HG02885 (cell line): Measurements from ENCODE around the gene CADM1.

ENCODE experiments used
- ATAC-seq: cut with Tn5 transposase; IDR thresholded peaks from one replicate; pipeline ENCODE4 v1.9.1; 2021; ENCODE audit warnings: mild to moderate bottlenecking; ENCODE audit not compliant: unreplicated experiment, poor library complexity

The CADM1 gene

GRCh38 chr11:115169251-115169650, 335.0 kb downstream of the CADM1 start:
- ATAC-seq, result no peak

- ATAC-seq, result no peak
Observed at GRCh38 chr11:115168686-115169085, 335.5 kb downstream of the CADM1 start.

GRCh38 chr11:115168229-115168671, 336.0 kb downstream of the CADM1 start:
- no peak for ATAC-seq

GRCh38 chr11:115167456-115167855, 336.8 kb downstream of the CADM1 start:
- ATAC-seq, result no peak

GRCh38 chr11:115166820-115167219, 337.4 kb downstream of the CADM1 start:
- ATAC-seq, result no peak

- no peak for ATAC-seq
Observed at GRCh38 chr11:115164774-115165173, 339.4 kb downstream of the CADM1 start.

GRCh38 chr11:115162919-115163318, 341.3 kb downstream of the CADM1 start:
- no peak for ATAC-seq

- no peak for ATAC-seq
Observed at GRCh38 chr11:115161876-115162275, 342.3 kb downstream of the CADM1 start.

- no peak for ATAC-seq
Observed at GRCh38 chr11:115159207-115159606, 345.0 kb downstream of the CADM1 start.

GRCh38 chr11:115158053-115158452, 346.2 kb downstream of the CADM1 start:
- ATAC-seq, result no peak

- no peak for ATAC-seq
Observed at GRCh38 chr11:115157247-115157646, 347.0 kb downstream of the CADM1 start.

- no peak for ATAC-seq
Observed at GRCh38 chr11:115155978-115156377, 348.2 kb downstream of the CADM1 start.

- no peak for ATAC-seq
Observed at GRCh38 chr11:115155320-115155719, 348.9 kb downstream of the CADM1 start.

- ATAC-seq, result no peak
Observed at GRCh38 chr11:115154355-115154736, 349.9 kb downstream of the CADM1 start.

GRCh38 chr11:115153731-115154354, 350.4 kb downstream of the CADM1 start:
- no peak for ATAC-seq

GRCh38 chr11:115153135-115153534, 351.1 kb downstream of the CADM1 start:
- ATAC-seq, result no peak

GRCh38 chr11:115151010-115151409, 353.2 kb downstream of the CADM1 start:
- no peak for ATAC-seq

GRCh38 chr11:115148691-115149090, 355.5 kb downstream of the CADM1 start:
- no peak for ATAC-seq

- no peak for ATAC-seq
Observed at GRCh38 chr11:115148101-115148500, 356.1 kb downstream of the CADM1 start.

GRCh38 chr11:115147243-115147807, 356.9 kb downstream of the CADM1 start:
- no peak for ATAC-seq

GRCh38 chr11:115146425-115146824, 357.8 kb downstream of the CADM1 start:
- ATAC-seq, result no peak

GRCh38 chr11:115145324-115145723, 358.9 kb downstream of the CADM1 start:
- no peak for ATAC-seq
